D721Med (cell line): ENCODE results near the gene CCDC51.

Experiments
- DNase-seq: peaks from one replicate; pipeline ENCODE4 v3.0.0; 2011; ENCODE audit warnings: low spot score; ENCODE audit not compliant: insufficient read length
- FAIRE-seq: peaks from 2 replicates; lab custom pipeline; 2011; peaks lifted over from hg19 to GRCh38; lab: Jason Lieb, UNC
- TF ChIP-seq, protein P1 (sequence below): IDR thresholded peaks from 2 replicates; pipeline ENCODE4 v1.5.1; 2012; ENCODE audit warnings: mild to moderate bottlenecking, control low read depth; ENCODE audit not compliant: insufficient read depth; ENCODE audit errors: missing control alignments

The CCDC51 gene

DNA sequence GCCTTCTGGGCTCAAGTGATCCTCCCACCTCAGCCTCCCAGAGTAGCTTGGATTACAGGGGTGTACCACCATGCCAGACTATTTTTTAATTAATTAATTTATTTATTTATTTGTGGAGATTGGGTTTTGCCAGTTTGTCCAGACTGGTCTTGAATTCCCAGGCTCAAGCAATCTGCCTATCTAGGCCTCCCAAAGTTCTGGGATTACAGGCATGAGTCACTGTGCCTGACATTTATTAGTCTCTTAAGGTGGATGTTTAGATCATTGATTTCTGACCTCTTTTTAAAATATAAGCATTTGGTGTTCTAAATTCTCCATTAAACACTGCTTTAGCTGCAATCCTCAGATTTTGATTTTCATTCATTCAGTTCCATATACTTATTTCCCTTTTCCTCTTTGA, 52.3 kb downstream of the CCDC51 start:
- no peak for DNase-seq
- no peak for FAIRE-seq
- TF ChIP-seq, protein P1, sequence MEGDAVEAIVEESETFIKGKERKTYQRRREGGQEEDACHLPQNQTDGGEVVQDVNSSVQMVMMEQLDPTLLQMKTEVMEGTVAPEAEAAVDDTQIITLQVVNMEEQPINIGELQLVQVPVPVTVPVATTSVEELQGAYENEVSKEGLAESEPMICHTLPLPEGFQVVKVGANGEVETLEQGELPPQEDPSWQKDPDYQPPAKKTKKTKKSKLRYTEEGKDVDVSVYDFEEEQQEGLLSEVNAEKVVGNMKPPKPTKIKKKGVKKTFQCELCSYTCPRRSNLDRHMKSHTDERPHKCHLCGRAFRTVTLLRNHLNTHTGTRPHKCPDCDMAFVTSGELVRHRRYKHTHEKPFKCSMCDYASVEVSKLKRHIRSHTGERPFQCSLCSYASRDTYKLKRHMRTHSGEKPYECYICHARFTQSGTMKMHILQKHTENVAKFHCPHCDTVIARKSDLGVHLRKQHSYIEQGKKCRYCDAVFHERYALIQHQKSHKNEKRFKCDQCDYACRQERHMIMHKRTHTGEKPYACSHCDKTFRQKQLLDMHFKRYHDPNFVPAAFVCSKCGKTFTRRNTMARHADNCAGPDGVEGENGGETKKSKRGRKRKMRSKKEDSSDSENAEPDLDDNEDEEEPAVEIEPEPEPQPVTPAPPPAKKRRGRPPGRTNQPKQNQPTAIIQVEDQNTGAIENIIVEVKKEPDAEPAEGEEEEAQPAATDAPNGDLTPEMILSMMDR: no peak
